A549 (cell line): ENCODE measurements around the gene ARPP19.

Experiments used
- BHLHE40 ChIP-seq: IDR thresholded peaks from 2 replicates; pipeline ENCODE4 v1.6.1; 2012; ENCODE audit warnings: low read depth, low read length, inconsistent platforms
- KDM5A ChIP-seq: fragments of 200-600 bp; sonication (generic); IDR thresholded peaks from 2 replicates; pipeline ENCODE4 v1.6.1; 2016; ENCODE audit warnings: antibody characterized with exemption, mild to moderate bottlenecking
- POLR2A ChIP-seq: IDR thresholded peaks from 2 replicates; pipeline ENCODE4 v1.6.1; 2012; ENCODE audit warnings: mild to moderate bottlenecking, low read length
- RAD21 ChIP-seq, 2 experiments: fragments of >200 bp in 1 of 2; sonication (Bioruptor Twin) in 1 of 2; formaldehyde crosslinking in 1 of 2; IDR thresholded peaks in 1 of 2; conservative IDR thresholded peaks in 1 of 2; 2 replicates in 1 of 2; 3 replicates in 1 of 2; pipeline ENCODE4 v1.6.1; 2012 to 2018; ENCODE audit warnings: inconsistent platforms in 1 of 2
- RFX5 ChIP-seq: fragments of 450-650 bp; IDR thresholded peaks from 2 replicates; pipeline ENCODE4 v1.7.1; 2014; ENCODE audit warnings: antibody characterized with exemption, mild to moderate bottlenecking, moderate library complexity
- TF ChIP-seq, protein P1 (sequence below): fragments of >200 bp; sonication (Bioruptor Twin); formaldehyde crosslinking; IDR thresholded peaks from 3 replicates; pipeline ENCODE4 v1.5.1; 2016
- TF ChIP-seq, protein P2 (sequence below): fragments of 450-650 bp; IDR thresholded peaks from 2 replicates; pipeline ENCODE4 v1.6.1; 2014; ENCODE audit warnings: antibody characterized with exemption
- TF ChIP-seq, protein P3 (sequence below): fragments of >200 bp; sonication (Bioruptor Twin); formaldehyde crosslinking; IDR thresholded peaks from 3 replicates; pipeline ENCODE4 v1.6.1; 2016

DNA sequence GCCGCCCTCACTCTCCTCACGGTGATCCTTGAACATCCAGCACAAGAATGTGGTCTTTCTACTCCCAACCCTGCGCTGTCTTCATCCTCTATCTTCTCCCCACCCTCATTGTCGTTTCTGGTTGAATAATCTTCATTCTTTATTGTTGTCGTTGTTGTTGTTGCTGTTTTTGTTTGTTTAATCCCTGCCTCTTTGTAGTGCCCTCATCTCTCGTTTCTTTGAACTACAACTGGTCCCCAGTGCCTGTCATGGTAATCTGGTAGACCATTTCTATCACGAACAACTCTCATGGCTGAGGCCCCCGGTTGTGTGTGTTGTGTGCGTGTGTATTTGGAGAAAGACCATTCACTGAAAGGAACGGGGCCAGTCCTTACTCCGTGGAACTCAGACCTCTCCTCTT lies 38.9 kb downstream of the ARPP19 start:
- TF ChIP-seq POLR2A (no peak), RAD21 (conservative IDR thresholded peaks at IDR 0.05 in 1 of 2, IDR thresholded peaks at IDR 0.05 in 1 of 2) (no peak), RFX5 (no peak), BHLHE40 (no peak), KDM5A (no peak)
- TF ChIP-seq, protein P1, sequence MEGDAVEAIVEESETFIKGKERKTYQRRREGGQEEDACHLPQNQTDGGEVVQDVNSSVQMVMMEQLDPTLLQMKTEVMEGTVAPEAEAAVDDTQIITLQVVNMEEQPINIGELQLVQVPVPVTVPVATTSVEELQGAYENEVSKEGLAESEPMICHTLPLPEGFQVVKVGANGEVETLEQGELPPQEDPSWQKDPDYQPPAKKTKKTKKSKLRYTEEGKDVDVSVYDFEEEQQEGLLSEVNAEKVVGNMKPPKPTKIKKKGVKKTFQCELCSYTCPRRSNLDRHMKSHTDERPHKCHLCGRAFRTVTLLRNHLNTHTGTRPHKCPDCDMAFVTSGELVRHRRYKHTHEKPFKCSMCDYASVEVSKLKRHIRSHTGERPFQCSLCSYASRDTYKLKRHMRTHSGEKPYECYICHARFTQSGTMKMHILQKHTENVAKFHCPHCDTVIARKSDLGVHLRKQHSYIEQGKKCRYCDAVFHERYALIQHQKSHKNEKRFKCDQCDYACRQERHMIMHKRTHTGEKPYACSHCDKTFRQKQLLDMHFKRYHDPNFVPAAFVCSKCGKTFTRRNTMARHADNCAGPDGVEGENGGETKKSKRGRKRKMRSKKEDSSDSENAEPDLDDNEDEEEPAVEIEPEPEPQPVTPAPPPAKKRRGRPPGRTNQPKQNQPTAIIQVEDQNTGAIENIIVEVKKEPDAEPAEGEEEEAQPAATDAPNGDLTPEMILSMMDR = no peak
- TF ChIP-seq, protein P2, sequence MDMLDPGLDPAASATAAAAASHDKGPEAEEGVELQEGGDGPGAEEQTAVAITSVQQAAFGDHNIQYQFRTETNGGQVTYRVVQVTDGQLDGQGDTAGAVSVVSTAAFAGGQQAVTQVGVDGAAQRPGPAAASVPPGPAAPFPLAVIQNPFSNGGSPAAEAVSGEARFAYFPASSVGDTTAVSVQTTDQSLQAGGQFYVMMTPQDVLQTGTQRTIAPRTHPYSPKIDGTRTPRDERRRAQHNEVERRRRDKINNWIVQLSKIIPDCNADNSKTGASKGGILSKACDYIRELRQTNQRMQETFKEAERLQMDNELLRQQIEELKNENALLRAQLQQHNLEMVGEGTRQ = no peak
- TF ChIP-seq, protein P3, sequence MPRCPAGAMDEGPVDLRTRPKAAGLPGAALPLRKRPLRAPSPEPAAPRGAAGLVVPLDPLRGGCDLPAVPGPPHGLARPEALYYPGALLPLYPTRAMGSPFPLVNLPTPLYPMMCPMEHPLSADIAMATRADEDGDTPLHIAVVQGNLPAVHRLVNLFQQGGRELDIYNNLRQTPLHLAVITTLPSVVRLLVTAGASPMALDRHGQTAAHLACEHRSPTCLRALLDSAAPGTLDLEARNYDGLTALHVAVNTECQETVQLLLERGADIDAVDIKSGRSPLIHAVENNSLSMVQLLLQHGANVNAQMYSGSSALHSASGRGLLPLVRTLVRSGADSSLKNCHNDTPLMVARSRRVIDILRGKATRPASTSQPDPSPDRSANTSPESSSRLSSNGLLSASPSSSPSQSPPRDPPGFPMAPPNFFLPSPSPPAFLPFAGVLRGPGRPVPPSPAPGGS = no peak
